MM.1S (cell line): Measurements from ENCODE around the gene ADGRL1.
"Not testable (repeated sequence)": the region's sequence is repeated elsewhere in the genome, so short reads cannot be mapped to it uniquely, and the experiment has no call there.

Experiments
- DNase-seq: peaks from one replicate; pipeline ENCODE4 v3.0.0-alpha.2; 2015
- H2AFZ ChIP-seq: fragments of 300-600 bp; sonication (generic); 2 replicates; pipeline ENCODE4 v1.6.0; 2016; ENCODE audit warnings: antibody characterized with exemption, low read length
- H3F3A ChIP-seq: fragments of 300-600 bp; sonication (generic); 2 replicates; pipeline ENCODE4 v1.6.1; 2016; ENCODE audit warnings: mild to moderate bottlenecking, antibody characterized with exemption, low read length, moderate library complexity, mixed read lengths; ENCODE audit not compliant: insufficient read depth
- H3K27ac ChIP-seq: fragments of 300-600 bp; sonication (generic); 2 replicates; pipeline ENCODE4 v1.5.1; 2016; ENCODE audit warnings: mild to moderate bottlenecking, low read length
- H3K27me3 ChIP-seq: fragments of 300-600 bp; sonication (generic); replicated peaks from 2 replicates; pipeline ENCODE4 v1.6.0; 2016; ENCODE audit warnings: low read length; ENCODE audit not compliant: insufficient read depth
- H3K36me3 ChIP-seq: fragments of 300-600 bp; sonication (generic); replicated peaks from 2 replicates; pipeline ENCODE4 v1.6.1; 2016; ENCODE audit warnings: mild to moderate bottlenecking, low read length, mixed read lengths; ENCODE audit not compliant: insufficient read depth
- H3K4me1 ChIP-seq: fragments of 300-600 bp; sonication (generic); 2 replicates; pipeline ENCODE4 v1.6.1; 2016; ENCODE audit warnings: low read length, mixed read lengths
- H3K4me2 ChIP-seq: fragments of 300-600 bp; sonication (generic); 2 replicates; pipeline ENCODE4 v1.6.0; 2016; ENCODE audit warnings: low read depth, low read length
- H3K4me3 ChIP-seq: fragments of 300-600 bp; sonication (generic); 2 replicates; pipeline ENCODE4 v1.5.1; 2016; ENCODE audit warnings: low read length, mixed read lengths
- H3K79me2 ChIP-seq: fragments of 300-600 bp; sonication (generic); 2 replicates; pipeline ENCODE4 v1.6.1; 2016; ENCODE audit warnings: mixed run types, low read length, mixed read lengths
- H3K9ac ChIP-seq: fragments of 300-600 bp; sonication (generic); 2 replicates; pipeline ENCODE4 v1.6.1; 2016; ENCODE audit warnings: low read length, mixed read lengths
- H3K9me2 ChIP-seq: fragments of 300-600 bp; sonication (generic); replicated peaks from 2 replicates; pipeline ENCODE4 v1.6.1; 2016; ENCODE audit warnings: mild to moderate bottlenecking, low read length, mixed read lengths; ENCODE audit not compliant: insufficient read depth
- H3K9me3 ChIP-seq: fragments of 300-600 bp; sonication (generic); replicated peaks from 2 replicates; pipeline ENCODE4 v1.6.1; 2016; ENCODE audit warnings: mild to moderate bottlenecking, low read length, mixed read lengths; ENCODE audit not compliant: insufficient read depth
- H4K20me1 ChIP-seq: fragments of 300-600 bp; sonication (generic); 2 replicates; pipeline ENCODE4 v1.6.1; 2016; ENCODE audit warnings: mild to moderate bottlenecking, low read length, moderate library complexity, mixed read lengths; ENCODE audit not compliant: insufficient read depth
- CTCF ChIP-seq: fragments of 300-600 bp; sonication (generic); IDR thresholded peaks from 2 replicates; pipeline ENCODE4 v1.5.1; 2016; ENCODE audit warnings: antibody characterized with exemption, low read length, mixed read lengths
- EZH2 ChIP-seq: fragments of 300-600 bp; sonication (generic); optimal IDR thresholded peaks from 2 replicates; pipeline ENCODE3; 2017; ENCODE audit warnings: low read depth, mild to moderate bottlenecking, antibody characterized with exemption, low read length, mixed read lengths
- EZH2phosphoT487 ChIP-seq: fragments of 300-600 bp; sonication (generic); IDR thresholded peaks from 2 replicates; pipeline ENCODE4 v1.6.1; 2018; ENCODE audit warnings: antibody characterized with exemption, low read length

ADGRL1 gene

DNA sequence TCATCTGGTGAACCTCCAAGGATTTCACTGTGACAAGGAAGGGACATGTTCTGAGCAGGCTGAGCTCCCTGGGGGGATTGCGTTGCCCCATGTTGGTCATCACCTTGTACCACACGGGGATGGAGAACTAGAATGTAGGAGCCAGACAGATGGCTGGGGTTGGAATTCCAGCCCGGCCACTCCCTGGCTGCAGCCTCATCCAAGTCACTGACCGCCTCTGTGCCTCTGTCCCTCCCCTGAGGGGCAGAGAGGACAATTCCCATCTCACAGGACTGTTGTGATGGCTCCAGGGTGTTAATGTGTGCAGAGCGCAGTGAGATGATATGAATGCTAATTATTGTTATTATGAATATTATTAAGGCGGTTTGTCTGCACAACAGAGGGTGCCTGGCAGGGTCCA, 24.1 kb downstream of the ADGRL1 start:
- H4K20me1 ChIP-seq, result no peaks in the 10 kb centered on the region
- no peak overlapping the region for H3K27ac ChIP-seq
- H3K9ac ChIP-seq, result no peak overlapping the region
- no peaks in the 10 kb centered on the region for H3K9me3 ChIP-seq
- H3K4me3 ChIP-seq, result no peak overlapping the region
- no peaks in the 10 kb centered on the region for H3K79me2 ChIP-seq
- no peaks in the 10 kb centered on the region for H3K36me3 ChIP-seq
- H3K9me2 ChIP-seq, result no peaks in the 10 kb centered on the region
- H3K4me2 ChIP-seq, result no peak overlapping the region
- TF ChIP-seq EZH2phosphoT487 (no peak), EZH2 (no peak), CTCF (no peak)
- no peak for DNase-seq
- no peaks in the 10 kb centered on the region for H3K4me1 ChIP-seq
- H3K27me3 ChIP-seq, result peaks cover 85% of the 10 kb centered on the region
- H2AFZ ChIP-seq, result no peak overlapping the region
- H3F3A ChIP-seq, result no peaks in the 10 kb centered on the region

GRCh38 chr19:14181199-14181598, 24.8 kb downstream of the ADGRL1 start:
- H3K27ac ChIP-seq, H3K9me3 ChIP-seq, H4K20me1 ChIP-seq, H3K4me1 ChIP-seq, H2AFZ ChIP-seq, H3K9ac ChIP-seq, H3K36me3 ChIP-seq, H3K9me2 ChIP-seq, H3K79me2 ChIP-seq, DNase-seq, H3K4me3 ChIP-seq, H3F3A ChIP-seq, H3K4me2 ChIP-seq: not testable (repeated sequence)
- peaks cover 85% of the 10 kb centered on the region for H3K27me3 ChIP-seq

DNA sequence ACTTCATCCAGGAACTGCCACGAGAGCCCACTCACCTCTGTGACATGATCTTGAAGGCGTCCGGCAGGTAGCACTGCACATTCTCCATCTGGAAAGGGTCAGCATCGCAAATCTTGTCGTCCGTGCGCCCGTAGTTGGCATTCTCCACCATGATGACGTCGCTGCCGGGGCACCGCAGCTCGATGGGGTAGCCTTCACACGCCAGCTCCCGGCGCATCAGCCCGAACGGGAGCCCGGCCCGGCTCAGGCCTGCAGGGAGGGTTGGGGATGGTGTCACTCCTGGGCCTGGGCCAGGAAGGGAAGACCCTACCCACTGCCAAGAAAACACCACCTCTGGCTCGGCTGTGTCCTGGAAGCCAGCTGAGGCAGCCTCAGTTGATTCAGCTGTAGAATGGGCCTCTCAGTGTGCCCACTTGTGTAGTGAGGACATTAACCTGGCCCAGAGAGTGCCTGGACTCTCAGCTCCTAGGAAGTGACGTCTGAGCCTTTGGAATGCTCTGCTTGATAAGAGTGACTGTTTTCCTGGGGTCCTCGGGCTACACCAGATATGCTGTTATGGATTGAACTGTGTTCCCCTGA, 28.4 kb downstream of the ADGRL1 start:
- Histone ChIP-seq H3F3A (no peaks in the 10 kb centered on the region), H3K79me2 (no peaks in the 10 kb centered on the region), H3K4me1 (no peaks in the 10 kb centered on the region), H3K27ac (no peak overlapping the region), H3K4me3 (no peak overlapping the region), H3K9me3 (no peaks in the 10 kb centered on the region), H4K20me1 (no peaks in the 10 kb centered on the region), H3K9ac (no peak overlapping the region), H3K27me3 (peaks cover 77% of the 10 kb centered on the region), H2AFZ (no peak overlapping the region), H3K9me2 (no peaks in the 10 kb centered on the region), H3K36me3 (no peaks in the 10 kb centered on the region), H3K4me2 (no peak overlapping the region)
- DNase-seq, result no peak
- TF ChIP-seq EZH2, result no peak

GRCh38 chr19:14175351-14175792, 30.6 kb downstream of the ADGRL1 start:
- no peak for DNase-seq
- TF ChIP-seq EZH2phosphoT487, result no peak
- no peak for TF ChIP-seq EZH2
- TF ChIP-seq CTCF, result no peak
- H3K4me3 ChIP-seq, result no peak overlapping the region
- H3K4me1 ChIP-seq, result no peaks in the 10 kb centered on the region
- no peaks in the 10 kb centered on the region for H3F3A ChIP-seq
- no peaks in the 10 kb centered on the region for H3K36me3 ChIP-seq
- no peaks in the 10 kb centered on the region for H3K9me3 ChIP-seq
- no peaks in the 10 kb centered on the region for H3K9me2 ChIP-seq
- no peaks in the 10 kb centered on the region for H3K79me2 ChIP-seq
- H3K27ac ChIP-seq, result no peak overlapping the region
- H4K20me1 ChIP-seq, result no peaks in the 10 kb centered on the region
- H3K9ac ChIP-seq, result no peak overlapping the region
- H3K4me2 ChIP-seq, result no peak overlapping the region
- no peak overlapping the region for H2AFZ ChIP-seq
- peaks cover 80% of the 10 kb centered on the region for H3K27me3 ChIP-seq
